ENCODE measurements around the gene FGD5. TPM values are rescaled to one million over a fixed set of nuclear protein-coding genes. Genes with fewer than 3 reads are reported as not detected.
"Not testable (repeated sequence)": the region's sequence is repeated elsewhere in the genome, so short reads cannot be mapped to it uniquely, and the experiment has no call there.

FGD5 gene
- total RNA-seq, 1 donor from 2014 or later = 16.3 TPM

DNA sequence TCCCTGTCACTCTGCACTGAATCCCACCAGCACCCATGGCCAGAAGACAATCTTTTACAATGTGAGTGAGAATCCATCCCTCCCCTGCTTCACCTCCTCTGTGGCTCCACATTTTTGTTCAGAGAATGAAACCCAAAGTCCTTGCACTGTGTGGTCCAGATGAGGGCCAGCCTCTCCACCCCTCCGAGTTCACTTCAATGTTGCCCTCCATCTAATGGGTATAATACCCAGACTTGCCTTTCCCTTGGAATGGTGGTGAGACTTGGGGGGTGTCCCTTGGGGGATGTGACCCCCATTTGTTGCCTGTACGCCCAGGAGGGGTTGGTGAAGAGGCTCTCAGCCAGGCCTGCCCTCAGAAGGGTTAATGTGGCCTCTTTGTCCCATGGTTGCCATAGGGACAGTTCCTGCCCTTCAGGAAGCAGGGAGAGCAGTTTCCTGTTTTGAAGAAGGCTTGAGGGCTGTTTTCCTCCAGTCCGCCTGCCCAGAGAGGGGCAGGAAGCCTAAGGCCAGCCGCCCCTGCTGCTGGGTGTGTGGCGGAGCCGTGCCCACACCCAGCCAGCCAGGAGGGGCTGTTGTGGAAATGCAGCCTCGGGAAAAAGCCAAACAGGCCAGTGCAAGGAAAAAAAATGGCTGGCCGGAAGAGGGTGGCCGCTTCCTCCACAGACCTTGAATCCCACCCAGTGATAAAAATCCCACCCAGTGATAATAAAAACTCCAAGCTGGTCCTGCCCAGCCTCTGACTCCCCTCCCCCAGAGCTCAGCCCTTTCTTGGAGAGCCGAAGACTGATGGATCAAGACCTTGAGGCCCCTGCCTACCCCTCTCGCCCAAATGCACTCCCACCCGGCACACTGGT is 14.6 kb upstream of the FGD5 start:
- DNase-seq = peak; percentile 55
- intact Hi-C loops (cut with micrococcal nuclease) = no loop called here
- peak; percentile 81 for ATAC-seq

GRCh38 chr3:14804835-14805780 is 13.7 kb upstream of the FGD5 start:
- ATAC-seq (no peak), DNase-seq (no peak)
- intact Hi-C loops (cut with micrococcal nuclease) = no loop called here

DNA sequence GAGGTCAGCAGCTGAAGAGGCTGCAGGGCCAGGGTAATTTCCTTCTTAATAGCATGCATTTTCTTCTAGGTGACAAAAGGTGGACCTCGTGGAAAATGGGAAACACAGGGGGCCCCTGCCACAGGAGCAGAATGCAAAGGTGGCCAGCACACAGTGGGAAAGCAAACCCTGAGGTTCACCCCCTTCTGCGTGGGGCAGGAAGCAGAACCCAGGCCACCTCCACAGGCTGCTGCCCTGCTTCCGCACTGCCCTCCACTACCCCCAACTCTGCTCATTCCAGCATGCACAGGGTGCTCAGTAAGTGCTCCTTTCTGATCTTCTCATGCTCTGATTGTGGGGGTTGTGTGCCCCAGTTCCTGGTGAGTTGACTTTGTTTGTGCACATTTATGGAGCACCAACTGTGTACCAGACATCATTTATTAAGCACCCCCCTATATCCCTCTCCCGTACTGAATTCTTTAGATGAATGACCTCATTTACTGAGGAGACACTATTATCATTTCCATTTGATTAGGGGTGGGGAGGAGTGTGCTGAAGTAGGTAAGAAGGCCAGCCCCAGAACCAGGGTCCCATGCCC is 12.7 kb upstream of the FGD5 start:
- no peak for DNase-seq
- ATAC-seq = no peak
- intact Hi-C loops (cut with micrococcal nuclease) = no loop called here

- ATAC-seq = no peak
- no peak for DNase-seq
- intact Hi-C loops (cut with micrococcal nuclease) = no loop called here
Observed at GRCh38 chr3:14806641-14807263, 12.0 kb upstream of the FGD5 start.

GRCh38 chr3:14808025-14808424 is 10.7 kb upstream of the FGD5 start:
- ATAC-seq = no peak
- intact Hi-C loops (cut with micrococcal nuclease) = no loop called here
- DNase-seq = no peak

GRCh38 chr3:14808502-14809266 is 10.1 kb upstream of the FGD5 start:
- ATAC-seq = no peak
- DNase-seq = no peak
- intact Hi-C loops (cut with micrococcal nuclease) = no loop called here

DNA sequence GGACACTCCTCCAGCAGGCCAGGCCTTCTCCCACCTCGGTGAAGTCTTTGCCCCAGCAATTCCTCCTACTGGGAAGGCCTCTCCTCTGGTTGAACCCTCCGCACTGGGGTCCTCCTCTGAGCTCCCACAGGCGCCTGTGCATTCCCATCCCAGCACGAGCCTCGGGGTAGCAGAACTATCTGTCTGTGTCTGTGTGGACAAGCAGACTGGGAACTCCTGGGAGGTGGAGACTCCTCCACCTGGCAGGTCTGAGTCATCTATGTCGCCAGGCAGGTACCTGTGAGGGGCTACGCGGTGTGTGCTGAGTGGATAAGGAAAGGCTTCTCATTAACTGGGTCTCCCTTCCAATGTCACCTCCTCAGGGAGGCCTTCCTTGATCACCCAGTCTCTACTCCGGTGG is 9.2 kb upstream of the FGD5 start:
- DNase-seq; intact Hi-C loops (cut with micrococcal nuclease); ATAC-seq: not testable (repeated sequence)

DNA sequence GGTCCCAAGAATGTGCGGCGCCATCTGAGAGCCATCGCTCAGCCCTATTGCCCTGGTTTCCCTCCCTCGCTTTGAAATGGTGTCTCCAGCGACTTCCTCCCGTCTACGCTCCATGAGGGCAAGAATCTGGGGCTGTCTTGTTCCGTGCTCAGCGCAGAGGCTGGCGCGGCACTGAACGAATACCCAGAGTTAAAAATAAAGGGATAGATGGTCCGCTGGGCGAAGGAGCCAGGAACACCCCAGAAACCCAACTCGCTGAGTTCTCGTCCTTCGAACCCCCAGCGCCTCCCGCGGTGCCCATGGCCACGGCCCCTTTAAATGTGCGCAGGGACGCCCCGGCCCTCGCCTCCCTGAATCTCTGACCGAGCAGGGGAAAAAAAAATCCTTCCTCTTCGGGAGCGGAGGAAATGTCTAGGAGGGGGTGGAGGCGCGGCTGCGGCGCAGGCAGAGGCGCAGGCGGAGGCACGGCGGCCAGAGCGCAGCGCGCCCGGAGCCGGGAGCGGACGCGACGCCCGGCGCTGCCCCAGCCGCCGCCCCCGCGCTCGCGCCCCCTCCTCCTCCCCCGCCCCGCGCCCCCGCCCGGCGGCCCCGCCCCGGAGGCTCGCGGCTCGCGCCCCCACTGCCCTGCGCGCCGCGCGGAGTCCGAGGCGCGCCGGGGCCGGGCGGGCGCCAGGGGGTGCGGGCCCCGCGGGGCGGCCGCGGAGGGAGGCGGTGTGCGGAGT is 8.5 kb upstream of the FGD5 start:
- ATAC-seq = peak; percentile 64
- DNase-seq = peak; percentile 75
- intact Hi-C loops (cut with micrococcal nuclease) = no loop called here

DNA sequence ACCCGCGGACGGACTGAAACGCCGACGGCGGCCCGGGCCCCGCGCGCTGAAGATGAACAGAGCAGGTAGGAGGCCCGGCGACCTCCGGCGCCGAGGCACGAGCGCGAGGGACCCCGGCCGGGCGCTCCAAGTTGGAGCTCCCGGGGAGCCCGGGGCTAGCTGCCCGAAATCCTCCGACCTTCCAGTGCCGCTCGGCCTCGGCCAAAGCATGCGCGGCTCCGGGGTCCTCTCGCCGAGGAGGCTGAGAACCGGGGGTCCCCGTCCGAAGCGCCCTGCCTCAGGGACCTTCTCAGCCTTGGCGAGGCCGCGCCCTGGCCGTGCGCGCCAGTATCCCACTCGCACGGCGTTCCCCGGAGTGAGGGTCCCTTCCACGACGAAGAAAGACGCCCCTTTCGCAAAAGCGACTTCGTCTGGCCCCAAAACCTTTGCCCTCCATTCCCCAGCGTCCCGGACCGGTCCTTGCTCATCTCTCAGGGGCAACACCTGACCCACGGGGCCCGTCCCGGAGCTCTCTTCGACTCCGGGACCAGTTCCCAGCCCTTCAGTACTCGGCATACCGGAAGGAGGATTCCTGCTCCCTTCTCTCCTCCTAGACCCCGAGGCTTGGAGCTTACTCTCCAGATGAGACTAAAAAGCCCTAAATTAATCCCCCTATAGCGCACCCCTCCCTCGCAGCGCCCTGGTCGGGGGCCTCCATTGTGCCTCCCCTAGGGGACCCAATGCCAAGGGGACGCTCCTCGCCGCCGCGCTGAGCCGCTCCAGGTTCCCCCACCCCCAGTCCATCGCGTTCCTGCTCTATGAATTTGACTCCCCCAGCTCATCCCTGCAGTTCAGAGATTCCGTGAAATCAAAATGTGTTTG is 7.7 kb upstream of the FGD5 start:
- intact Hi-C loops (cut with micrococcal nuclease) = no loop called here
- ATAC-seq (peak; percentile 43), DNase-seq (peak; percentile 40)

GRCh38 chr3:14811684-14812083 is 7.1 kb upstream of the FGD5 start:
- no peak for DNase-seq
- intact Hi-C loops (cut with micrococcal nuclease) = no loop called here
- ATAC-seq = peak; percentile 37

- ATAC-seq (no peak), DNase-seq (no peak)
- intact Hi-C loops (cut with micrococcal nuclease) = no loop called here
Observed at GRCh38 chr3:14812196-14812790, 6.5 kb upstream of the FGD5 start.

GRCh38 chr3:14814411-14814871 is 4.3 kb upstream of the FGD5 start:
- DNase-seq = no peak
- intact Hi-C loops (cut with micrococcal nuclease) = no loop called here
- ATAC-seq = peak; percentile 36

GRCh38 chr3:14816359-14816758 is 2.4 kb upstream of the FGD5 start:
- no peak for DNase-seq
- intact Hi-C loops (cut with micrococcal nuclease) = no loop called here
- ATAC-seq = no peak

DNA sequence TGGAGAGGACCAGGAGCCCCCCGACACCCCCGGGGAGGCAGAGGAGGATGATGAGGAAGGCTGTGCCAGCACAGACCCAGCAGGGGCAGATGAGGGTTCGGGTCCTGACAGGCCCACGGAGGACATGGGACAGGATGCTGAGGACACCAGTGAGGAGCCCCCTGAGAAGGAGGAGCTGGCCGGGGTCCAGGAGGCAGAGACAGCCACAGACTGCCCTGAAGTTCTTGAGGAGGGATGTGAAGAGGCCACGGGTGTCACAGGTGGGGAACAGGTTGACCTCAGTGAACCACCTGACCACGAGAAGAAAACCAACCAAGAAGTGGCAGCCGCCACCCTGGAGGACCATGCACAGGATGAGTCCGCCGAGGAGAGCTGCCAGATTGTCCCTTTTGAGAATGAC is 909 bp downstream of the FGD5 start:
- ATAC-seq (no peak), DNase-seq (no peak)
- intact Hi-C loops (cut with micrococcal nuclease) = no loop called here

- DNase-seq = no peak
- no peak for ATAC-seq
- intact Hi-C loops (cut with micrococcal nuclease) = no loop called here
Observed at GRCh38 chr3:14820156-14820555, 1.4 kb downstream of the FGD5 start.

- DNase-seq (no peak), ATAC-seq (no peak)
- intact Hi-C loops (cut with micrococcal nuclease) = no loop called here
Observed at GRCh38 chr3:14821151-14821550, 2.4 kb downstream of the FGD5 start.

- ATAC-seq = no peak
- DNase-seq = no peak
- intact Hi-C loops (cut with micrococcal nuclease) = no loop called here
Observed at GRCh38 chr3:14822134-14822533, 3.4 kb downstream of the FGD5 start.
